Measurements from ENCODE around the gene RALBP1. TPM values are rescaled to one million over a fixed set of nuclear protein-coding genes. Genes with fewer than 3 reads are reported as not detected.

The RALBP1 gene
- total RNA-seq, 1 experiment from 2014 or later: 66.2 TPM

DNA sequence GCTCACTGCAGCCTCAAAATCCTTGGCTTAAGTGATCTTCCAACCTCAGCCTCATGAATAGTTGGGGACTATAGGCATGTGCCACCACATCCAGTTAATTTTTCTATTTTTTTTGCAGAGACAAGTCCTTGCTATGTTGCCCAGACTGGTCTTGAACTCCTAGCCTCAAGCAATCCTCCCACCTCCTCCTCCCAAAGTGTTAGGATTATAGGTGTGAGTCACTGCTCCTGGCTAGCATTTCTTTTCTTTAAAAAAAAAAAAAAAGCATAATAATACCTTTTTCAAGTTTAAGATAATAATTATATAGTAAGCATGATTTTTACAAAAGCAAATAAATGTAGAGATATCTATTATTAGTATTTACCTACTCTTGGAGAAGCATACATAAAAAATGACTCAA lies 103.0 kb downstream of the RALBP1 start:
- H3K79me2 ChIP-seq (ENCODE audit: insufficient read depth, low read length): peaks cover 20% of the 10 kb centered on the region; the same call in 1 of the 2 replicates
- no peak overlapping the region for H2AFZ ChIP-seq (ENCODE audit: low read depth, low read length, poor library complexity, severe bottlenecking)
- no TSS peak for BruUV-seq (replicated peaks)
- no peak overlapping the region for H3K9ac ChIP-seq (ENCODE audit: low read length)
- no peak overlapping the region for H3K4me2 ChIP-seq (ENCODE audit: low read length)
- peaks cover 0 to 25% of the 10 kb centered on the region in 2 experiments; a peak in 3 of 4 replicates for H3K36me3 ChIP-seq (ENCODE audit: control insufficient read depth in 1 of 2, insufficient read depth in 2 of 2, low read length in 2 of 2)
- RAD21 ChIA-PET (ENCODE audit: low non-redundant PET in 1 of 2, low total read pairs in 2 of 2, uncharacterized antibody in 2 of 2, unreplicated experiment in 2 of 2): no interaction called here
- no peaks in the 10 kb centered on the region for H3K9me3 ChIP-seq (ENCODE audit: control insufficient read depth in 1 of 2, insufficient read depth in 1 of 2, low read depth in 1 of 2, low read length in 2 of 2)
- H3K27ac ChIP-seq (ENCODE audit: low read depth, low read length): no peak overlapping the region
- peaks cover 5% of the 10 kb centered on the region; the same call in 1 of the 2 replicates for H4K20me1 ChIP-seq (ENCODE audit: insufficient read depth)
- no peak overlapping the region for H3K4me3 ChIP-seq (replicated peaks in 1 of 2; ENCODE audit: low read depth in 1 of 2, low read length in 2 of 2)
- no peaks in the 10 kb centered on the region for H3K9me2 ChIP-seq (ENCODE audit: insufficient read depth)
- TF ChIP-seq ZNF274 (IDR thresholded peaks at IDR 0.05; ENCODE audit: low read depth, low read length) (no peak), EZH2phosphoT487 (IDR thresholded peaks at IDR 0.05; ENCODE audit: borderline replicate concordance) (no peak), CEBPB (IDR thresholded peaks at IDR 0.05; ENCODE audit: low read depth) (no peak), EZH2 (IDR thresholded peaks at IDR 0.05) (no peak), SRF (IDR thresholded peaks at IDR 0.05; ENCODE audit: low read depth) (no peak)
- TF ChIP-seq, protein P1, sequence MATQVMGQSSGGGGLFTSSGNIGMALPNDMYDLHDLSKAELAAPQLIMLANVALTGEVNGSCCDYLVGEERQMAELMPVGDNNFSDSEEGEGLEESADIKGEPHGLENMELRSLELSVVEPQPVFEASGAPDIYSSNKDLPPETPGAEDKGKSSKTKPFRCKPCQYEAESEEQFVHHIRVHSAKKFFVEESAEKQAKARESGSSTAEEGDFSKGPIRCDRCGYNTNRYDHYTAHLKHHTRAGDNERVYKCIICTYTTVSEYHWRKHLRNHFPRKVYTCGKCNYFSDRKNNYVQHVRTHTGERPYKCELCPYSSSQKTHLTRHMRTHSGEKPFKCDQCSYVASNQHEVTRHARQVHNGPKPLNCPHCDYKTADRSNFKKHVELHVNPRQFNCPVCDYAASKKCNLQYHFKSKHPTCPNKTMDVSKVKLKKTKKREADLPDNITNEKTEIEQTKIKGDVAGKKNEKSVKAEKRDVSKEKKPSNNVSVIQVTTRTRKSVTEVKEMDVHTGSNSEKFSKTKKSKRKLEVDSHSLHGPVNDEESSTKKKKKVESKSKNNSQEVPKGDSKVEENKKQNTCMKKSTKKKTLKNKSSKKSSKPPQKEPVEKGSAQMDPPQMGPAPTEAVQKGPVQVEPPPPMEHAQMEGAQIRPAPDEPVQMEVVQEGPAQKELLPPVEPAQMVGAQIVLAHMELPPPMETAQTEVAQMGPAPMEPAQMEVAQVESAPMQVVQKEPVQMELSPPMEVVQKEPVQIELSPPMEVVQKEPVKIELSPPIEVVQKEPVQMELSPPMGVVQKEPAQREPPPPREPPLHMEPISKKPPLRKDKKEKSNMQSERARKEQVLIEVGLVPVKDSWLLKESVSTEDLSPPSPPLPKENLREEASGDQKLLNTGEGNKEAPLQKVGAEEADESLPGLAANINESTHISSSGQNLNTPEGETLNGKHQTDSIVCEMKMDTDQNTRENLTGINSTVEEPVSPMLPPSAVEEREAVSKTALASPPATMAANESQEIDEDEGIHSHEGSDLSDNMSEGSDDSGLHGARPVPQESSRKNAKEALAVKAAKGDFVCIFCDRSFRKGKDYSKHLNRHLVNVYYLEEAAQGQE (IDR thresholded peaks at IDR 0.05; ENCODE audit: low read depth): no peak
- TF ChIP-seq, protein P2, sequence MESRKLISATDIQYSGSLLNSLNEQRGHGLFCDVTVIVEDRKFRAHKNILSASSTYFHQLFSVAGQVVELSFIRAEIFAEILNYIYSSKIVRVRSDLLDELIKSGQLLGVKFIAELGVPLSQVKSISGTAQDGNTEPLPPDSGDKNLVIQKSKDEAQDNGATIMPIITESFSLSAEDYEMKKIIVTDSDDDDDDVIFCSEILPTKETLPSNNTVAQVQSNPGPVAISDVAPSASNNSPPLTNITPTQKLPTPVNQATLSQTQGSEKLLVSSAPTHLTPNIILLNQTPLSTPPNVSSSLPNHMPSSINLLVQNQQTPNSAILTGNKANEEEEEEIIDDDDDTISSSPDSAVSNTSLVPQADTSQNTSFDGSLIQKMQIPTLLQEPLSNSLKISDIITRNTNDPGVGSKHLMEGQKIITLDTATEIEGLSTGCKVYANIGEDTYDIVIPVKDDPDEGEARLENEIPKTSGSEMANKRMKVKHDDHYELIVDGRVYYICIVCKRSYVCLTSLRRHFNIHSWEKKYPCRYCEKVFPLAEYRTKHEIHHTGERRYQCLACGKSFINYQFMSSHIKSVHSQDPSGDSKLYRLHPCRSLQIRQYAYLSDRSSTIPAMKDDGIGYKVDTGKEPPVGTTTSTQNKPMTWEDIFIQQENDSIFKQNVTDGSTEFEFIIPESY (IDR thresholded peaks at IDR 0.05; ENCODE audit: extremely low read depth, insufficient replicate concordance, low read length): no peak
- DNase-seq (ENCODE audit: low read depth, low spot score) (no peak), ATAC-seq (no peak)
- CTCF ChIA-PET: no interaction called here
- POLR2A ChIA-PET: no interaction called here
- intact Hi-C loops (cut with micrococcal nuclease): loop anchor here (5.0 kb wide), 1 partner anchor 194 kb away; no protein-coding TSS in a partner anchor
- peaks cover 4 to 17% of the 10 kb centered on the region in 2 experiments; a peak in 3 of 4 replicates for H3K4me1 ChIP-seq (ENCODE audit: control insufficient read depth in 1 of 2, insufficient read depth in 2 of 2, low read length in 2 of 2)
- H3K27me3 ChIP-seq (ENCODE audit: insufficient read depth, low read length): no peaks in the 10 kb centered on the region
